Uterus (tissue), 4 donors: Measurements from ENCODE around the gene PKD1L1. TPM values are rescaled to one million over a fixed set of nuclear protein-coding genes. Genes with fewer than 3 reads are reported as not detected.

Experiments
- DNase-seq, 2 donors: peaks; one replicate each; pipeline ENCODE4 v3.0.0-alpha.2; 2019 to 2020
- H3K27ac ChIP-seq, 2 donors: fragments of 200-600 bp; sonication (generic); 1 replicate in 1 of 2; 2 replicates in 1 of 2; pipeline ENCODE4 v1.5.1; 2016 to 2018
- H3K27me3 ChIP-seq, 2 donors: fragments of 200-600 bp; sonication (generic); one replicate each; pipeline ENCODE4 v1.5.1; 2018 to 2019; ENCODE audit warnings: control low read depth in 1 of 2
- H3K36me3 ChIP-seq, 2 donors: fragments of 200-600 bp; sonication (generic); one replicate each; pipeline ENCODE4 v1.5.1; 2019; ENCODE audit warnings: control low read depth in 1 of 2
- H3K4me1 ChIP-seq, 2 donors: fragments of 200-600 bp; sonication (generic); one replicate each; pipeline ENCODE4 v1.5.1; 2018 to 2019; ENCODE audit warnings: control low read depth in 1 of 2
- H3K4me3 ChIP-seq, 2 donors: fragments of 200-600 bp; sonication (generic); 1 replicate in 1 of 2; 2 replicates in 1 of 2; pipeline ENCODE4 v1.5.1; 2018 to 2019; ENCODE audit warnings: mild to moderate bottlenecking in 1 of 2
- H3K9me3 ChIP-seq, 2 donors: fragments of 200-600 bp; sonication (generic); one replicate each; pipeline ENCODE4 v1.5.1; 2019; ENCODE audit warnings: control low read depth in 1 of 2
- CTCF ChIP-seq, 4 experiments: fragments of 200-600 bp in 2 of 4; fragments of 450-650 bp in 2 of 4; sonication (generic) in 2 of 4; IDR thresholded peaks; one replicate each; pipeline ENCODE4 v1.5.1; 2016 to 2019; ENCODE audit warnings: antibody characterized with exemption in 4 of 4, mild to moderate bottlenecking in 2 of 4, moderate library complexity in 1 of 4
- POLR2A ChIP-seq, 2 donors: fragments of 450-650 bp; IDR thresholded peaks; one replicate each; pipeline ENCODE4 v1.6.1; 2016; ENCODE audit warnings: antibody characterized with exemption in 2 of 2, mild to moderate bottlenecking in 1 of 2, moderate library complexity in 1 of 2
- intact Hi-C: fragments of 100-400 bp; cut with DNase I; formaldehyde crosslinking; loops from one replicate; pipeline ENCODE4 v1.15.1; 2023; ENCODE audit warnings: low total_unique reads
- total RNA-seq, 4 donors: library from RNA; depleted of rRNA in 3 of 4; stranded (reverse); fragments of >200 nt in 3 of 4; gene quantifications; one replicate each; pipeline versions ENCODE4 v1.1.0 to v1.2.4, GENCODE V29; 2014 to 2023
- donor health status: DM: yes; HTN: yes; CAD: no.

PKD1L1 gene
- total RNA-seq, 4 donors from 2014 or later: under 0.01 to 3.8 (median 0.74) TPM

GRCh38 chr7:47937065-47937687 is 11.1 kb downstream of the PKD1L1 start:
- no peaks in the 10 kb centered on the region for H3K9me3 ChIP-seq
- TF ChIP-seq POLR2A (IDR thresholded peaks at IDR 0.05) (no peak), CTCF (IDR thresholded peaks at IDR 0.05) (no peak)
- no peaks in the 10 kb centered on the region for H3K36me3 ChIP-seq
- no peak overlapping the region for H3K4me3 ChIP-seq
- H3K4me1 ChIP-seq: no peaks in the 10 kb centered on the region
- intact Hi-C loops: no loop called here
- no peak for DNase-seq
- H3K27ac ChIP-seq: no peak overlapping the region
- H3K27me3 ChIP-seq: no peaks in the 10 kb centered on the region

- DNase-seq: no peak
- intact Hi-C loops: no loop called here
- H3K9me3 ChIP-seq: no peaks in the 10 kb centered on the region
- no peak overlapping the region for H3K27ac ChIP-seq
- H3K4me3 ChIP-seq: no peak overlapping the region
- no peak for TF ChIP-seq POLR2A (IDR thresholded peaks at IDR 0.05)
- TF ChIP-seq CTCF (IDR thresholded peaks at IDR 0.05): no peak
- H3K27me3 ChIP-seq: no peaks in the 10 kb centered on the region
- H3K4me1 ChIP-seq: no peaks in the 10 kb centered on the region
- H3K36me3 ChIP-seq: no peaks in the 10 kb centered on the region
Observed at GRCh38 chr7:47936323-47936722, 11.9 kb downstream of the PKD1L1 start.

GRCh38 chr7:47935336-47935735 is 12.9 kb downstream of the PKD1L1 start:
- TF ChIP-seq POLR2A (IDR thresholded peaks at IDR 0.05) (no peak), CTCF (IDR thresholded peaks at IDR 0.05) (no peak)

GRCh38 chr7:47934831-47935230 is 13.4 kb downstream of the PKD1L1 start:
- TF ChIP-seq CTCF (IDR thresholded peaks at IDR 0.05) (no peak), POLR2A (IDR thresholded peaks at IDR 0.05) (no peak)
- intact Hi-C loops: no loop called here

More at GRCh38 chr7:47935336-47935735, 12.9 kb downstream of the PKD1L1 start:
- Histone ChIP-seq H3K27me3 (no peaks in the 10 kb centered on the region), H3K27ac (no peak overlapping the region), H3K4me3 (no peak overlapping the region), H3K9me3 (no peaks in the 10 kb centered on the region), H3K36me3 (no peaks in the 10 kb centered on the region), H3K4me1 (no peaks in the 10 kb centered on the region)
- DNase-seq: no peak
- intact Hi-C loops: no loop called here

GRCh38 chr7:47933215-47933614 is 15.1 kb downstream of the PKD1L1 start:
- Histone ChIP-seq H3K4me3 (no peak overlapping the region), H3K27ac (no peak overlapping the region), H3K4me1 (no peaks in the 10 kb centered on the region), H3K27me3 (no peaks in the 10 kb centered on the region), H3K36me3 (no peaks in the 10 kb centered on the region), H3K9me3 (no peaks in the 10 kb centered on the region)
- intact Hi-C loops: no loop called here
- no peak for DNase-seq
- TF ChIP-seq CTCF (IDR thresholded peaks at IDR 0.05) (no peak), POLR2A (IDR thresholded peaks at IDR 0.05) (no peak)

More at GRCh38 chr7:47934831-47935230, 13.4 kb downstream of the PKD1L1 start:
- no peak overlapping the region for H3K27ac ChIP-seq
- H3K9me3 ChIP-seq: no peaks in the 10 kb centered on the region
- no peaks in the 10 kb centered on the region for H3K36me3 ChIP-seq
- H3K27me3 ChIP-seq: no peaks in the 10 kb centered on the region
- H3K4me3 ChIP-seq: no peak overlapping the region
- DNase-seq: no peak
- H3K4me1 ChIP-seq: no peaks in the 10 kb centered on the region
